ENCODE results near the gene EPB41L4A.

Gene EPB41L4A

GRCh38 chr5:112355058-112355685, 63.9 kb downstream of the EPB41L4A start:
- DNase-seq (ENCODE audit: low read depth) = no peak

DNA sequence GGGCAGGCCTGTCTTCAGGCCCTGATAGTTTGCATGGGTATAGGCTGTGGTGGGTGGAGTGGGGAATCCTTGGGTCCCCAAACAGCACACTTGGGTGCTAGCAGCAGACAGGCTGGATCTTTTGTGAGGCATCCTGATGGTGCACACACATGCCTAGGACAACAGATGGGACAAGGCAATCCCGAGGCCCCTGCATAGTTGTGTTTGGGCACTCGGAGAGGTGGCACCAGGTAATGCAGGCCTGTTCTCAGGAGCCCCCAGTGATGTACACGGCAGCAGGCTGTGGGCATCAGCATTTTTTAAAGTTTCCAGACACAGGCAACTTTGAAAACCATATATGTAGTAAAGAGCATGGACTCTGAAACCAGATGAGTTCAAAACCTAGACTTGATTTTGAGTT, 65.4 kb downstream of the EPB41L4A start:
- DNase-seq (ENCODE audit: low read depth) = no peak

DNA sequence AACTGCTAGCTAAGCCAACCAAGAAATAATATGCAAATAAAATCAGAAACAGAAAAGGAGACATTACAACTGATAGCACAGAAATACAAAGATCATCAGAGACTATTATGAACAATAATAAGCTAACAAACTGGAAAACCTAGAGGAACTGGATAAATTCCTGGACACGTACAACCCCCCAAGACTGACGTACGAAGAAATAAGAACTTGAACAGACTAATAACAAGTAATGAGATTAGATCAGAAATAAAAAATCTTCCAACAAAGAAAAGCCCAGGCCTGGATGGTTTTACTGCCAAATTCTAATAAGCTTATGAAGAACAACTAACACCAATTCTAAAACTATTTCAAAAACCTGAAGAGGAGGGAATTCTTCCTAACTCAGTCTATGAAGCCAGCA, 67.9 kb downstream of the EPB41L4A start:
- no peak for DNase-seq (ENCODE audit: low read depth)

GRCh38 chr5:112350626-112351025, 68.5 kb downstream of the EPB41L4A start:
- DNase-seq (ENCODE audit: low read depth) = no peak

DNA sequence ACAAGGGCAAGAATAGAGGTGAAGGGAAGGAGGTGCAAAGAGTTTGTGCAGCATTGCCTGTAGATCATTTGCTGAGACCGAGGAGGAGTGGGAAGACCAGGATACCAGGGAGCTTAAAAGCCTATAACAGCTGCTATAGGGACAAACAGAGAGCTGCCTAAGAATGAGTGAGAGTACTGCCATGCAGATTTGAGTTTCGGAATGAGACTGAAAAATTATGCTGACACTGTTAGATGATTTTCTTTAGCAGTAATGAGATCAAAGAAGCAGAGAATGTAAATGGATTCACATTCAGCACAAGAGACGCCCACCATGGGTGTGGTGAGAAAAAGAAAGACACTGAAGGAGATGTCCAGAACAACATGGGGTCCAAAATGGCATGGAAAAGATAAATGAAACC, 69.7 kb downstream of the EPB41L4A start:
- no peak for DNase-seq (ENCODE audit: low read depth)

DNA sequence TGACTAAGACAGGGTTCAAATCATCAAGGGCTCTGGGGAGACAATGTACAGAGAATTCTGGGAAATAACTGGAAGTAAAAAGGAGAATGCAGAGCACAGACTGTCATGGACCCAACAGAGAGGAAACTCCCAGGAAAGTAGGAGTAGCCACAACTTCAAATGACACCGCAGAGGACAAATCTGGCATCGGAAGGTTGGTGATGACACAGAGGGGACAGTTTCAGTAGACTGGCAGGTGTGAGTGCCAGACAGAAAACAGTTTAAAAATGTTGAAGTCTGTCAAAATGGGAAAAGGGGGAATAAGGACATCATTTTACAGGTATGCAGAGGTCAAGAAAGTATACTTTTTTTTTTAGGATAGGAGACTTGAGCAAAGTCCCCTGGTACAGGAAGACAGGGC, 70.2 kb downstream of the EPB41L4A start:
- no peak for DNase-seq (ENCODE audit: low read depth)

- no peak for DNase-seq (ENCODE audit: low read depth)
These were observed 70.7 kb downstream of the EPB41L4A start for GRCh38 chr5:112348387-112348786.

GRCh38 chr5:112346411-112347044, 72.5 kb downstream of the EPB41L4A start:
- DNase-seq (ENCODE audit: low read depth) = no peak

DNA sequence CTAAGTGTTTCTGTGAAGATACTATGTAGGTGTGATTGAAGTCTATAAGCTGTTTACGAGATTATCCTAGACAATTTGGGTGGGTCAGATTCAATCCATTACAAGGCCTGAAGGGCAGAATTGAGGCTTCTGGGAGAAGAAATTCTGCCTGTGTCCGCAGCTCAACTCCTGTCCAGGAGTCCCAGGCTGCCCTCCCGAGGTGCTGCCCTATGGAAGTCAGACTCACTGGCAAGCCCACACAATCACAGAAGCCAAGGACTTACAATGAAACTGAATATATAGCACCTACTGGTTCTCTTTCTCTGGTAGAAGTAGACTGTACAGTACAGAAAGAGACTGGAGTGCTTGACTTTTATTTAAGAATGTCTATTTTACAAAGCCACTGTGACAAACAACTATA, 74.5 kb downstream of the EPB41L4A start:
- DNase-seq (ENCODE audit: low read depth) = no peak

- no peak for DNase-seq (ENCODE audit: low read depth)
These were observed 76.7 kb downstream of the EPB41L4A start for GRCh38 chr5:112342389-112342788.

DNA sequence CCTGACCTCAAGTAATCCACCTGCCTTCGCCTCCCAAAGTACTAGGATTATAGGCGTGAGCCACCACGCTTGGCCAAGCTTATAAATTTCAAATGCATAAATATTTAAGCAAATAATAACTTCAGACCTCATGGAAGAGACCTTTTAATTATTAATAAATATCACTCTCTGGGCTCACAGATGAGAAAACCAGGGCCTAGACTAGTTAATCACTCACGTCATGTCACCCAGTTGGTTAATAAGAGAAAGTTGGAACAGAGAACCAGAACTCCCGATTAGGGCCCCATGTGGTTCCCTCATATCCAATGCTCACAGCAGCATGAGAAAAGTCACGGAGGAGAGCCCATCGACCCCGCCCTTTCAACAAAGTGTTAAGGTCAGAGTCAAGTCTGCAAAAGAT, 79.3 kb downstream of the EPB41L4A start:
- no peak for DNase-seq (ENCODE audit: low read depth)

- peak; percentile 13 for DNase-seq (ENCODE audit: low read depth)
These were observed 80.3 kb downstream of the EPB41L4A start for GRCh38 chr5:112338681-112339337.

DNA sequence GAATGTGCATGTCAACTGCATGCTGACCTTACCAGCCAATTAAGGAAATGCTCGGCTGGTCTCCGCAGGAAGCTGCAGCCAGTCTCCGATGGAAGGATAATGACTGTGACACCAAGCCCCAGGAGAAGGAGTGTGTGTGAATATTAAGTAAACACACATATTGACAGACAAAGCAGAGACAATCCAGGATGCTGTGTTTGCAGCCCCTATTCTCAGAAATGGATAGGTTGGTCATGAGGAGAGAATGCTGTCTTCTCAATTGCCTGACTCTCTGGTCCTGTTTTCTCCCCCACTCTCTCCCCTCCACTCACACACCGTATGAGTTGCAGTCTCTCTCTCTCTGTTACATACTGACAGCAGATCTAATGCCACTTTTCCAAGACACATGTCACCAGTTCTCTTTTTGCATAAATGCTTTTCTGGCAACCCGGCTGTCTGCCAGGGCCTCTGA, 85.7 kb downstream of the EPB41L4A start:
- no peak for DNase-seq (ENCODE audit: low read depth)

DNA sequence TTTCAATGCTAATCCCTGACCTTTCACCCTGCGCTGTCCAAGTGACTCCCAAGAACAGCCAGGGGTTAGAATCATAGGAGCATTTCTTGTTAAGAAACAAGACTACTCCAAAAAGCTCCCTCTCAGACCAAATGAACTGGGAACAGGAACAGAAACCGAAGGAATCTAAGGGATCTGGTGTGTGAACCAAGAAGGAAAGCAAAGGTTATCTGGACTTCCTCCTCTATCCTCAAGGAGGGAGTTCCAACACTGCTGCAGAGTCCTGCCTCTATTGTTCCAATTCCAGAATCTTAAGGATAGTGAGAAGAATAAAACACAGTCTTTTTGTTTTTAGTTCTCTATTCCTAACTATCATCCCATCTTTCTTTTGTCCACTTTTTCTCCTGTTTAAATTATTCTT, 87.2 kb downstream of the EPB41L4A start:
- no peak for DNase-seq (ENCODE audit: low read depth)

DNA sequence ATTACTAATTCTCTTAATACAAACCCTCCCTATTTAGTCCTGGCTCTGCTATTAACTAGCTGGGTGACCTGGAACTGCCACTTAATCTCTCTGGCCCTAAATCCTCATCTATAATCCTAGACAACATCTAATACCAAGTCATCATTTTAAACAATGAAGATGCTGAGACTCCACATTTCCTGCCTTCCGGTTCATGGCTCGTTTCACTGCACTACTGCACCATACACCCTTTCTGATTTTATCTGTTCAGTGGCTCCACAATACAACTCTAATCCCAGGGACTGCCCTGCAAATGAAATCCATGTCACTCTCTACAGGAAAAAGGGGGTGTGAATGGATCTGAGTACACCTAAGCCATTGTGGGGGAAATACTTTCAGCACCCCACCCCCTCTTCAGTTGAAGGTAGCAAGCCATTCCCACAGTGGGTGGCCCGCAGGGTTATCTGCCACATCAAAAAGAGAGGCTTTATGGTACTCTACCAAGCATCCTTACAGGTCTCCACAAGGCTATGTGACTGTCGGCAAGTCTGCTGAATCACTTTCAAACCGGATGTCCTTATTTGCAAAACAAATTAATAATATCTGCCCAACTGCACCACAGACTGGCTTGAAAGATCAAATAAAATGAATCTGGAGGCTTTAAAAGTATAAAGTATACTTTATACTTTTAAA, 89.5 kb downstream of the EPB41L4A start:
- no peak for DNase-seq (ENCODE audit: low read depth)

- no peak for DNase-seq (ENCODE audit: low read depth)
These were observed 95.9 kb downstream of the EPB41L4A start for GRCh38 chr5:112323166-112323565.

GRCh38 chr5:112320408-112320807, 98.7 kb downstream of the EPB41L4A start:
- no peak for DNase-seq (ENCODE audit: low read depth)

DNA sequence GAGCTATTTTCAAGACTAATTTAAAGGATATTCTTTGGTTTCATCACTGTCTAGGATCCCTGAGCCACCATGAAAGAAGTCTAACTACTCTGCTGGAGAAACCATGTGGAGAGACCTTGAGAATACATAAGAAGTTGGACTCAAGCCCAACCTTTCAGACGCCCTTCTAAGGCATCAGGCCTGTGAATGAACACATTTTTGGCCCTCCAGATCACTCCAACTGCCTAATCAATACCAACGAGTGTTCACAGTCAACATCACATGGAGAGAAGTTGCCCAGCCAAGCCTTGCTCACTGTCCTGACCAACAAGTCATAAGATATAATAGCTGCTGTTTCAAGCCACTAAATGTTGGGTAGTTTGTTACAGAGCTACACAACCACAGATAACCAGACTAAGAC, 100.7 kb downstream of the EPB41L4A start:
- no peak for DNase-seq (ENCODE audit: low read depth)

DNA sequence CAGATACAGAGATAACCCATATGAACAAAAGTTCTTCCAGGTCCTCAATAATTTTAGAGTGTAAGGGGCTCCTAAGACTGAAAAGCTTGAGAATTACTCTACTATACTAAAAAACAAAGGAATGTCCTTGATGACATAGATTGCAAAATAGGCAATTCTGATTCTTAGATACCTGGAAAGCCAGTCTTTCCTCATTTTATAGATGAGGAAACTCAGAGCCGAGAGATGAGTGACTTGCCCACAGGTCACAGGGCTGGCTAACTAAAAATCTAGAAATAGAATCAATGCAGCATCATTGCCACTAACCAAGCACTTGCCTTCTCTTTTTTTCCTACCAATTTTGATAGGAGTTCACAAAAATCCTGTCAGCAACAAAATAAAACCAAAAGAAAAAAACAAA, 101.2 kb downstream of the EPB41L4A start:
- no peak for DNase-seq (ENCODE audit: low read depth)

DNA sequence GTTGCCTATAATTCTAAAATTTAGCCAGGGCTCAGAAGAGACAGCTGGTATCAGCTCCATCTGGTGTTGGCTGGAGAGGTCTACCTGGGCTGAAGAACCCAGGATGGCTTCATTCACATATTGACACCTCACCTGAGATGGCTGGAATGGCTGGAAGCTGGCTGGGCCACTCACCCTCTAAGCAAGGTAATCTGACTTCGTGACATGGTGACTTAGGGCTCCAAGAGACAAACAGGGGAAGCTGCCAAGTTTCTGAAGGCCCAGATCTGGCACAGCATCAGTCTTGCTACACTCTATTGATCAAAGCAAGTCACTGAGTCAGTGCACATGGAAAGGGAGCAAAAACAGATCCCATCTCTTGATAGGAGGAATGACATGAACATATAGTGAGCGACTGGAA, 102.3 kb downstream of the EPB41L4A start:
- no peak for DNase-seq (ENCODE audit: low read depth)

GRCh38 chr5:112316006-112316405, 103.1 kb downstream of the EPB41L4A start:
- no peak for DNase-seq (ENCODE audit: low read depth)

DNA sequence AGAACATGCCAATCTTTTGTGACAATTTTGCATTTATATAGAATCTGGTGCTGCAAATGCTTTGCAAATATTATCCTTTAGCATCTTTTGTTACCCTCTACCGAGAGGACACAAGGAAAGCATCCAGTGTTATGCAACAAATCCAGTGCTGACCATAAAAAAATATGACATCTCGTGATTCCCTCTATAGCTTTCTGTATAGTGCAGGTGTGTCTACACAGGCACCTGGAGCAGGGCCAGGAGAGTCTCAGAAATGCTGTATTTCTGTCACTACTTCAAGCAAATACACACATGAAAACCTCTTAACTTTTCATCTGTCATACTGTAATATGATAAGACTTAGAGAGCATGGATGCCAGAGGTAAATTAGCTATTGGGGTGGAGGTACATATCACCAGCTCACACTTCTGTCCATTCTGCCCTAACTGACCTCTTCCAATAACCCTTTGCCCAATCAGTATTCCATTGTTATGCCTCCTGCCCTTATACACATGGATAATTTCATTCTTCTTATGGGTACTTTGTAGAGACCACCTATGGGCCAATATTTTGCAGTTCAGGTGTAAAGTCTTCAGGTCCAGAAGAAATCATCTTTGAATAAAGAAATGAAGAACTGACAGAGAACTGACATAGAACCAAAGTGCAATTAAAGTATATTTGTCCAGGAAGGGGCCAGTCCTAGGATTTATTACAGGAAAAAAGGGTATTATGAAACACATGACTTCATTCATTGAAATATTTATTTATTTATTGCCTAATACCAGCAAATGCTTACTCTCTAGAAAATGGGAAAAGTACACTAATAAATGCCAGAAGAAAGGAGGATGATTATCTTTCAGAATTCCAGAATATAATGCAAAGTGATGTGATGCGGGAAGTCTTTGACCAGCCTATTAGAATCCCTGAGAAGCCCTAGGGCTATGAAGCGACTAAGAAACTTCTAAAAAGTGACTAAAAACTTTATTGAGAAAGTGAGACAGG, 106.5 kb downstream of the EPB41L4A start:
- DNase-seq (ENCODE audit: low read depth) = no peak

All from stromal cell of bone marrow (primary cell).